HEK293 (cell line): ENCODE data around the gene HS6ST3.

Source experiments
- CTCF ChIA-PET: fragments of 350-600 bp; formaldehyde crosslinking; extraction: SDS; loops from one replicate; lab custom pipeline; 2021; ENCODE audit warnings: antibody characterized with exemption; lab: Yijun Ruan, JAX
- POLR2A ChIA-PET: fragments of 300-600 bp; formaldehyde crosslinking; extraction: SDS; loops from one replicate; lab custom pipeline; 2020; ENCODE audit warnings: antibody characterized with exemption, inconsistent platforms; lab: Yijun Ruan, JAX
- H3K27ac ChIP-seq: fragments of 200-500 bp; sonication (Bioruptor generic); 2 replicates; pipeline ENCODE4 v1.5.1; 2014; ENCODE audit warnings: low read depth, low read length, control low read depth, inconsistent platforms; ENCODE audit errors: extremely low read depth
- H3K36me3 ChIP-seq, 2 experiments: fragments of 200-500 bp in 1 of 2; sonication (Bioruptor generic) in 1 of 2; 1 replicate in 1 of 2; 2 replicates in 1 of 2; pipeline ENCODE4 v1.5.1; 2014 to 2017; ENCODE audit warnings: inconsistent platforms in 2 of 2, low read length in 2 of 2; ENCODE audit not compliant: control insufficient read depth in 2 of 2, insufficient read depth in 1 of 2
- H3K4me1 ChIP-seq: fragments of 200-500 bp; sonication (Bioruptor generic); 2 replicates; pipeline ENCODE4 v1.5.1; 2014; ENCODE audit warnings: mild to moderate bottlenecking, low read length, inconsistent platforms; ENCODE audit not compliant: control insufficient read depth, insufficient read depth
- H3K4me3 ChIP-seq: 2 replicates; pipeline ENCODE4 v1.5.1; 2011; ENCODE audit warnings: low read depth, mild to moderate bottlenecking, control low read depth, low read length, moderate library complexity
- H3K9me3 ChIP-seq: fragments of 200-500 bp; sonication (Bioruptor generic); 2 replicates; pipeline ENCODE4 v1.5.1; 2014; ENCODE audit warnings: low read depth, low read length, inconsistent platforms; ENCODE audit not compliant: control insufficient read depth, insufficient read depth
- ATF2 ChIP-seq: fragments of 450-650 bp; formaldehyde crosslinking; IDR thresholded peaks from 2 replicates; pipeline ENCODE4 v1.5.1; 2016; ENCODE audit warnings: missing biosample characterization, missing genetic modification characterization, low read depth
- OVOL3 ChIP-seq: fragments of 450-650 bp; formaldehyde crosslinking; IDR thresholded peaks from 2 replicates; pipeline ENCODE4 v1.5.1; 2016; ENCODE audit warnings: missing biosample characterization, missing genetic modification characterization
- SALL2 ChIP-seq: fragments of 450-650 bp; formaldehyde crosslinking; IDR thresholded peaks from 2 replicates; pipeline ENCODE4 v1.5.0; 2017; ENCODE audit warnings: missing biosample characterization, mild to moderate bottlenecking, missing genetic modification characterization, borderline replicate concordance
- SCRT2 ChIP-seq: fragments of 450-650 bp; formaldehyde crosslinking; IDR thresholded peaks from 2 replicates; pipeline ENCODE4 v1.5.1; 2016; ENCODE audit warnings: missing biosample characterization, missing genetic modification characterization
- ZBTB11 ChIP-seq: fragments of 450-650 bp; formaldehyde crosslinking; conservative IDR thresholded peaks from 2 replicates; pipeline ENCODE4 v1.5.1; 2016; ENCODE audit warnings: low read depth, missing biosample characterization, missing genetic modification characterization
- ZBTB6 ChIP-seq: fragments of 450-650 bp; formaldehyde crosslinking; IDR thresholded peaks from 2 replicates; pipeline ENCODE4 v1.5.1; 2017; ENCODE audit warnings: missing biosample characterization, missing genetic modification characterization
- ZNF133 ChIP-seq: fragments of 450-650 bp; formaldehyde crosslinking; IDR thresholded peaks from 2 replicates; pipeline ENCODE4 v1.5.1; 2016; ENCODE audit warnings: missing biosample characterization, missing genetic modification characterization
- ZNF239 ChIP-seq: fragments of 450-650 bp; formaldehyde crosslinking; IDR thresholded peaks from 2 replicates; pipeline ENCODE4 v1.5.1; 2016; ENCODE audit warnings: missing biosample characterization, missing genetic modification characterization
- ZNF248 ChIP-seq: fragments of 450-650 bp; formaldehyde crosslinking; IDR thresholded peaks from 2 replicates; pipeline ENCODE4 v1.5.1; 2017; ENCODE audit warnings: missing biosample characterization, missing genetic modification characterization
- ZNF341 ChIP-seq: fragments of 450-650 bp; formaldehyde crosslinking; IDR thresholded peaks from 2 replicates; pipeline ENCODE4; 2016; ENCODE audit warnings: low read depth, missing biosample characterization, missing genetic modification characterization
- ZNF501 ChIP-seq: fragments of 450-650 bp; formaldehyde crosslinking; IDR thresholded peaks from 2 replicates; pipeline ENCODE4 v1.5.1; 2016; ENCODE audit warnings: missing biosample characterization, missing genetic modification characterization
- ZNF549 ChIP-seq: fragments of 450-650 bp; IDR thresholded peaks from 2 replicates; pipeline ENCODE4 v1.5.1; 2018; ENCODE audit warnings: missing biosample characterization, missing genetic modification characterization, mild to moderate bottlenecking, inconsistent platforms, moderate library complexity
- ZNF596 ChIP-seq: fragments of 450-650 bp; IDR thresholded peaks from 2 replicates; pipeline ENCODE4 v1.5.0; 2018; ENCODE audit warnings: missing biosample characterization, mild to moderate bottlenecking, missing genetic modification characterization, moderate library complexity
- ZNF624 ChIP-seq: fragments of 450-650 bp; formaldehyde crosslinking; IDR thresholded peaks from 2 replicates; pipeline ENCODE4 v1.5.1; 2017; ENCODE audit warnings: missing biosample characterization, missing genetic modification characterization
- ZNF639 ChIP-seq: fragments of 450-650 bp; formaldehyde crosslinking; IDR thresholded peaks from 2 replicates; pipeline ENCODE4 v1.5.1; 2016; ENCODE audit warnings: missing biosample characterization, missing genetic modification characterization
- ZNF660 ChIP-seq: fragments of 450-650 bp; IDR thresholded peaks from 2 replicates; pipeline ENCODE4 v1.5.1; 2018; ENCODE audit warnings: missing biosample characterization, mild to moderate bottlenecking, missing genetic modification characterization

Gene HS6ST3

GRCh38 chr13:96797136-96797535, 707.2 kb downstream of the HS6ST3 start (continued):
- TF ChIP-seq ZNF549 (tag by site-specific recombination) (no peak), ATF2 (tag by site-specific recombination) (no peak), ZNF501 (tag by site-specific recombination) (no peak), ZNF660 (tag by site-specific recombination) (no peak)

GRCh38 chr13:96803456-96804100, 713.7 kb downstream of the HS6ST3 start:
- H3K4me3 ChIP-seq, result no peak overlapping the region
- ChIA-PET CTCF (no interaction called here), POLR2A (no interaction called here)

GRCh38 chr13:96804174-96804573, 714.3 kb downstream of the HS6ST3 start:
- CTCF ChIA-PET, result interaction anchor here (0.7 kb wide), 1 partner anchor 151 kb away, joined by 5 read pairs; no protein-coding TSS in a partner anchor
- H3K27ac ChIP-seq, result no peak overlapping the region
- no peaks in the 10 kb centered on the region for H3K9me3 ChIP-seq
- no peak overlapping the region for H3K4me3 ChIP-seq
- POLR2A ChIA-PET, result no interaction called here
- TF ChIP-seq ZNF239 (tag by site-specific recombination) (no peak), ZBTB11 (tag by site-specific recombination) (no peak), ZNF248 (tag by site-specific recombination) (no peak), ZNF639 (tag by site-specific recombination) (no peak), SALL2 (tag by site-specific recombination) (no peak), ZBTB6 (tag by site-specific recombination) (no peak), ZNF596 (tag by site-specific recombination) (no peak), ZNF341 (tag by site-specific recombination) (0 out of 2 replicates have a peak, but pooled peaks have one; percentile 33)
- no peaks in the 10 kb centered on the region for H3K36me3 ChIP-seq
- no peaks in the 10 kb centered on the region for H3K4me1 ChIP-seq

More at GRCh38 chr13:96803456-96804100, 713.7 kb downstream of the HS6ST3 start:
- H3K9me3 ChIP-seq, result no peaks in the 10 kb centered on the region
- H3K4me1 ChIP-seq, result no peaks in the 10 kb centered on the region
- no peak overlapping the region for H3K27ac ChIP-seq
- no peaks in the 10 kb centered on the region for H3K36me3 ChIP-seq
- TF ChIP-seq OVOL3 (tag by site-specific recombination) (no peak), SCRT2 (no peak), ZNF660 (tag by site-specific recombination) (no peak), ZNF624 (no peak), ZNF133 (tag by site-specific recombination) (no peak)
